HEK293 (cell line): ENCODE data around the gene PACRG.

Experiments used
- BCL11A ChIP-seq: fragments of 450-650 bp; formaldehyde crosslinking; IDR thresholded peaks from 2 replicates; pipeline ENCODE4 v1.5.1; 2016; ENCODE audit warnings: low read depth, missing biosample characterization, missing genetic modification characterization
- EGR2 ChIP-seq: fragments of 450-650 bp; formaldehyde crosslinking; IDR thresholded peaks from 2 replicates; pipeline ENCODE4 v1.5.1; 2016; ENCODE audit warnings: low read depth, missing biosample characterization, missing genetic modification characterization
- ZBTB44 ChIP-seq: fragments of 450-650 bp; IDR thresholded peaks from 2 replicates; pipeline ENCODE4 v1.5.1; 2018; ENCODE audit warnings: missing biosample characterization, mild to moderate bottlenecking, missing genetic modification characterization
- ZEB2 ChIP-seq: fragments of 450-650 bp; formaldehyde crosslinking; IDR thresholded peaks from 2 replicates; pipeline ENCODE4 v1.5.1; 2016; ENCODE audit warnings: missing biosample characterization, missing genetic modification characterization
- ZFP37 ChIP-seq: fragments of 450-650 bp; formaldehyde crosslinking; IDR thresholded peaks from 2 replicates; pipeline ENCODE4 v1.5.1; 2016; ENCODE audit warnings: missing biosample characterization, missing genetic modification characterization
- ZFP41 ChIP-seq: fragments of 450-650 bp; formaldehyde crosslinking; IDR thresholded peaks from 2 replicates; pipeline ENCODE4 v1.5.1; 2016; ENCODE audit warnings: missing biosample characterization, missing genetic modification characterization, borderline replicate concordance
- ZNF114 ChIP-seq: fragments of 450-650 bp; formaldehyde crosslinking; IDR thresholded peaks from 2 replicates; pipeline ENCODE4 v1.5.0; 2017; ENCODE audit warnings: missing biosample characterization, missing genetic modification characterization
- ZNF121 ChIP-seq: fragments of 450-650 bp; formaldehyde crosslinking; IDR thresholded peaks from 2 replicates; pipeline ENCODE4 v1.5.1; 2016; ENCODE audit warnings: missing biosample characterization, missing genetic modification characterization
- ZNF274 ChIP-seq, 2 experiments: fragments of 200-500 bp in 1 of 2; fragments of 450-650 bp in 1 of 2; sonication (Bioruptor generic) in 1 of 2; formaldehyde crosslinking in 1 of 2; IDR thresholded peaks; 2 replicates each; pipeline versions ENCODE4 v1.5.1 to v1.6.1; 2014 to 2016; ENCODE audit warnings: borderline replicate concordance in 1 of 2, inconsistent platforms in 1 of 2, low read length in 1 of 2, missing biosample characterization in 1 of 2, missing genetic modification characterization in 1 of 2
- ZNF416 ChIP-seq: fragments of 450-650 bp; formaldehyde crosslinking; IDR thresholded peaks from 2 replicates; pipeline ENCODE4 v1.5.1; 2016; ENCODE audit warnings: missing biosample characterization, missing genetic modification characterization
- ZNF791 ChIP-seq: fragments of 450-650 bp; formaldehyde crosslinking; IDR thresholded peaks from 2 replicates; pipeline ENCODE4 v1.5.1; 2016; ENCODE audit warnings: missing biosample characterization, missing genetic modification characterization
- TF ChIP-seq, protein P1 (sequence below): fragments of 450-650 bp; formaldehyde crosslinking; IDR thresholded peaks from 2 replicates; pipeline ENCODE4 v1.5.1; 2016; ENCODE audit warnings: missing biosample characterization, missing genetic modification characterization

DNA sequence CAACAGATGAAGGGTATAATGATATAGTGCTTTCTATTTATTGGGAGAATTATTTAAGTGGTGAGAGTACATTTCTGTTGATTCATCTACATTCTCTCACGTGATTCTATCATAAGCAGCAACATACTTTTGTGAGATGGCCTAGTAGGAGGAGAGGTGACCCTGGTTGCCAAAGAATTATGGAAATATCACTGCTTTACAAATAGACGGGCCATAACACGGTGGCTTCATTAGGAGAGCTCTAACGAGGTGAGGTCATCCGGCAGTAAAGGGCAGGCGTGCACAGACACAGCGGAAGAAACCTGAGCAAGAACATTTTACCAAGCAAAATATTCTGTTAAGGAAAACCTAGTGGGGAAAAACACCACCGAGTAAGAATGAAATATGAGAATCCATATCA lies 349.4 kb downstream of the PACRG start:
- TF ChIP-seq, protein P1, sequence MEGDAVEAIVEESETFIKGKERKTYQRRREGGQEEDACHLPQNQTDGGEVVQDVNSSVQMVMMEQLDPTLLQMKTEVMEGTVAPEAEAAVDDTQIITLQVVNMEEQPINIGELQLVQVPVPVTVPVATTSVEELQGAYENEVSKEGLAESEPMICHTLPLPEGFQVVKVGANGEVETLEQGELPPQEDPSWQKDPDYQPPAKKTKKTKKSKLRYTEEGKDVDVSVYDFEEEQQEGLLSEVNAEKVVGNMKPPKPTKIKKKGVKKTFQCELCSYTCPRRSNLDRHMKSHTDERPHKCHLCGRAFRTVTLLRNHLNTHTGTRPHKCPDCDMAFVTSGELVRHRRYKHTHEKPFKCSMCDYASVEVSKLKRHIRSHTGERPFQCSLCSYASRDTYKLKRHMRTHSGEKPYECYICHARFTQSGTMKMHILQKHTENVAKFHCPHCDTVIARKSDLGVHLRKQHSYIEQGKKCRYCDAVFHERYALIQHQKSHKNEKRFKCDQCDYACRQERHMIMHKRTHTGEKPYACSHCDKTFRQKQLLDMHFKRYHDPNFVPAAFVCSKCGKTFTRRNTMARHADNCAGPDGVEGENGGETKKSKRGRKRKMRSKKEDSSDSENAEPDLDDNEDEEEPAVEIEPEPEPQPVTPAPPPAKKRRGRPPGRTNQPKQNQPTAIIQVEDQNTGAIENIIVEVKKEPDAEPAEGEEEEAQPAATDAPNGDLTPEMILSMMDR, result no peak
- TF ChIP-seq ZBTB44 (no peak), ZNF416 (no peak), ZEB2 (no peak), ZFP37 (tag by site-specific recombination) (no peak), ZNF114 (tag by site-specific recombination) (no peak), BCL11A (tag by site-specific recombination) (no peak), ZNF121 (tag by site-specific recombination) (no peak), ZFP41 (tag by site-specific recombination) (no peak), ZNF274 (IDR thresholded peaks at IDR 0.05; ENCODE audit: low read length) (no peak), ZNF274 (tag by site-specific recombination; IDR thresholded peaks at IDR 0.05; ENCODE audit: borderline replicate concordance) (no peak), EGR2 (tag by site-specific recombination) (no peak), ZNF791 (tag by site-specific recombination) (no peak)
